Fibroblast of lung (primary cell): ENCODE measurements around the gene SLC26A8. TPM values are rescaled to one million over a fixed set of nuclear protein-coding genes. Genes with fewer than 3 reads are reported as not detected.

ENCODE experiments used
- DNase-seq, 2 donors: peaks; one replicate each; pipeline versions ENCODE4 v3.0.0 to v3.0.0-alpha.2; 2010; ENCODE audit warnings: low read depth in 2 of 2
- H2AFZ ChIP-seq: 2 replicates; pipeline ENCODE4 v1.5.1; 2012; ENCODE audit warnings: low read length, control low read depth, inconsistent platforms
- H3K27ac ChIP-seq: 2 replicates; pipeline ENCODE4 v1.5.1; 2011; ENCODE audit warnings: low read length, control low read depth; ENCODE audit not compliant: insufficient read depth
- H3K27me3 ChIP-seq: 2 replicates; pipeline ENCODE4 v1.5.1; 2011; ENCODE audit warnings: mild to moderate bottlenecking, low read length; ENCODE audit not compliant: control insufficient read depth, insufficient read depth
- H3K36me3 ChIP-seq: 2 replicates; pipeline ENCODE4 v1.5.1; 2011; ENCODE audit warnings: low read length; ENCODE audit not compliant: control insufficient read depth, insufficient read depth
- H3K4me1 ChIP-seq: 2 replicates; pipeline ENCODE4 v1.5.1; 2011; ENCODE audit warnings: low read length; ENCODE audit not compliant: control insufficient read depth, insufficient read depth; ENCODE audit errors: extremely low read depth
- H3K4me2 ChIP-seq: 2 replicates; pipeline ENCODE4 v1.5.1; 2011; ENCODE audit warnings: low read length, control low read depth; ENCODE audit not compliant: insufficient read depth; ENCODE audit errors: extremely low read depth
- H3K4me3 ChIP-seq, 4 experiments: fragments of 200-600 bp in 1 of 4; sonication (generic) in 1 of 4; replicated peaks in 1 of 4; 2 replicates each; pipeline ENCODE4 v1.5.1; 2011 to 2016; ENCODE audit warnings: low read length in 4 of 4, low read depth in 3 of 4, mild to moderate bottlenecking in 3 of 4, control low read depth in 2 of 4, inconsistent platforms in 1 of 4, mixed read lengths in 1 of 4; ENCODE audit not compliant: insufficient read depth in 1 of 4; ENCODE audit errors: control extremely low read depth in 1 of 4
- H3K79me2 ChIP-seq: 2 replicates; pipeline ENCODE4 v1.5.1; 2012; ENCODE audit warnings: mild to moderate bottlenecking, low read length, inconsistent platforms; ENCODE audit not compliant: control insufficient read depth, insufficient read depth
- H3K9ac ChIP-seq: 2 replicates; pipeline ENCODE4 v1.5.1; 2011; ENCODE audit warnings: mild to moderate bottlenecking, low read length, control low read depth; ENCODE audit not compliant: insufficient read depth
- H3K9me3 ChIP-seq: 2 replicates; pipeline ENCODE4 v1.5.1; 2012; ENCODE audit warnings: low read depth, low read length; ENCODE audit not compliant: control insufficient read depth, insufficient read depth
- H4K20me1 ChIP-seq: 2 replicates; pipeline ENCODE4 v1.5.1; 2011; ENCODE audit warnings: low read length; ENCODE audit not compliant: control insufficient read depth, insufficient read depth; ENCODE audit errors: extremely low read depth
- EZH2 ChIP-seq: IDR thresholded peaks from 2 replicates; pipeline ENCODE4 v1.5.1; 2012; ENCODE audit warnings: low read length, control low read depth, mild to moderate bottlenecking; ENCODE audit errors: missing control alignments
- polyA plus RNA-seq, 2 donors: library from polyadenylated mRNA; depleted of rRNA in 1 of 2; stranded (reverse) in 1 of 2; unstranded in 1 of 2; fragments of >200 nt; gene quantifications; 2 replicates each; pipeline ENCODE4 v1.2.1, GENCODE V29; 2011 to 2012; ENCODE audit warnings: missing spikeins in 1 of 2
- total RNA-seq: library from RNA; depleted of rRNA; stranded (reverse); fragments of >200 nt; gene quantifications from 2 replicates; pipeline ENCODE4 v1.2.1, GENCODE V29; 2014
- TF ChIP-seq, protein P1 (sequence below), 2 donors: IDR thresholded peaks in 1 of 2; conservative IDR thresholded peaks in 1 of 2; 1 replicate in 1 of 2; 2 replicates in 1 of 2; pipeline ENCODE4 v1.5.1; 2011 to 2012; ENCODE audit warnings: low read length in 2 of 2, control low read depth in 1 of 2, inconsistent platforms in 1 of 2, low read depth in 1 of 2, mild to moderate bottlenecking in 1 of 2

SLC26A8 gene
- total and polyA plus RNA-seq, 2 donors (not counting 1 experiment from before 2014, with no cell fraction given), result not detected

DNA sequence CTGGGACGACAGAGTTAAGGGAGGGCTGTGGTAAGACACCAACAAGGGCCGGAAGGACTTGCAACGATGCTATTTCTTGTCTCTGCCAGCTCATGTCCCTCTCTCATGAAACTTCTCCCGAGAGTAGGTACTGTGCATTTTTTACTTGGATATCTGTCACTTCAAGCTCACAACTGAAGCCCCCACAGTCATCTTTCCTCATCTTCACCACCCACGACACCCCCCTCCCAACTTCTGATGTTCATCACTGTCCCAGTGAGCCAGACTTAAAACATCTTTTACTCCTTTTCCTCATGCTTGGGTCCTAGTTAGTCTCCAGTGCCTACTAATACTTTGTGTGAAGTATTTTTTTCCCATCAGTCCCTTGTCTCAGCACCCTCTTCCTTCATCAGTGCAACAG, 68.9 kb downstream of the SLC26A8 start:
- no peak overlapping the region for H3K4me3 ChIP-seq
- H3K4me2 ChIP-seq, result no peak overlapping the region
- H3K4me1 ChIP-seq, result no peaks in the 10 kb centered on the region
- H4K20me1 ChIP-seq, result no peaks in the 10 kb centered on the region
- H3K27ac ChIP-seq, result no peak overlapping the region
- H3K9ac ChIP-seq, result no peak overlapping the region
- DNase-seq, result no peak
- no peak overlapping the region for H2AFZ ChIP-seq
- no peaks in the 10 kb centered on the region for H3K27me3 ChIP-seq
- H3K36me3 ChIP-seq, result no peaks in the 10 kb centered on the region
- no peak for TF ChIP-seq EZH2
- TF ChIP-seq, protein P1, sequence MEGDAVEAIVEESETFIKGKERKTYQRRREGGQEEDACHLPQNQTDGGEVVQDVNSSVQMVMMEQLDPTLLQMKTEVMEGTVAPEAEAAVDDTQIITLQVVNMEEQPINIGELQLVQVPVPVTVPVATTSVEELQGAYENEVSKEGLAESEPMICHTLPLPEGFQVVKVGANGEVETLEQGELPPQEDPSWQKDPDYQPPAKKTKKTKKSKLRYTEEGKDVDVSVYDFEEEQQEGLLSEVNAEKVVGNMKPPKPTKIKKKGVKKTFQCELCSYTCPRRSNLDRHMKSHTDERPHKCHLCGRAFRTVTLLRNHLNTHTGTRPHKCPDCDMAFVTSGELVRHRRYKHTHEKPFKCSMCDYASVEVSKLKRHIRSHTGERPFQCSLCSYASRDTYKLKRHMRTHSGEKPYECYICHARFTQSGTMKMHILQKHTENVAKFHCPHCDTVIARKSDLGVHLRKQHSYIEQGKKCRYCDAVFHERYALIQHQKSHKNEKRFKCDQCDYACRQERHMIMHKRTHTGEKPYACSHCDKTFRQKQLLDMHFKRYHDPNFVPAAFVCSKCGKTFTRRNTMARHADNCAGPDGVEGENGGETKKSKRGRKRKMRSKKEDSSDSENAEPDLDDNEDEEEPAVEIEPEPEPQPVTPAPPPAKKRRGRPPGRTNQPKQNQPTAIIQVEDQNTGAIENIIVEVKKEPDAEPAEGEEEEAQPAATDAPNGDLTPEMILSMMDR (conservative IDR thresholded peaks at IDR 0.05 in 1 of 2, IDR thresholded peaks at IDR 0.05 in 1 of 2; ENCODE audit: low read depth in 1 of 2, low read length in 2 of 2), result no peak
- no peaks in the 10 kb centered on the region for H3K79me2 ChIP-seq
- no peaks in the 10 kb centered on the region for H3K9me3 ChIP-seq

DNA sequence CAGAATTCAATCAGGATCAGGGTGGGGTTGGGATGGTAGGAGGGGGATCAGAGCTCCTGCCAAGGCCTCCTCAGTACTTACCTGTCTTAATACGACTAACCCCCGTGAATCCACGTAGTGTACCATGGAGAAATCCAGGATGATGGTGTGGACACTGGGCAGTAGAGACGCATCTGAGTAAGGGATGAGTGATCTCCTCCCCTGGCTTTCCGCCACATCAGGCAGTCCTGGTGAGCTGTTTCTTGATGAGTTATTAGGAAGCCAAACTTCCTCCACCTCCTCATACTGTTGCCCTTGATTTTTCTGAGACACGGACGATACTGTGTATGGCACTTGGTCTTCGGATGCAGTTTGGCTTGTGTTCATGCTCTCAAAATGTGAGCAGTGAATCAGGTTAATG, 69.4 kb downstream of the SLC26A8 start:
- no peak overlapping the region for H3K4me3 ChIP-seq
- H3K27ac ChIP-seq, result no peak overlapping the region
- no peaks in the 10 kb centered on the region for H3K27me3 ChIP-seq
- TF ChIP-seq EZH2, result no peak
- TF ChIP-seq, protein P1 (conservative IDR thresholded peaks at IDR 0.05 in 1 of 2, IDR thresholded peaks at IDR 0.05 in 1 of 2; ENCODE audit: low read depth in 1 of 2, low read length in 2 of 2), result no peak
- H3K36me3 ChIP-seq, result no peaks in the 10 kb centered on the region
- no peaks in the 10 kb centered on the region for H3K4me1 ChIP-seq
- H4K20me1 ChIP-seq, result no peaks in the 10 kb centered on the region
- no peaks in the 10 kb centered on the region for H3K79me2 ChIP-seq
- H3K9me3 ChIP-seq, result no peaks in the 10 kb centered on the region
- no peak overlapping the region for H3K9ac ChIP-seq
- no peak overlapping the region for H2AFZ ChIP-seq
- peak in 1 of 2 donors; percentile 39 for DNase-seq
- no peak overlapping the region for H3K4me2 ChIP-seq

DNA sequence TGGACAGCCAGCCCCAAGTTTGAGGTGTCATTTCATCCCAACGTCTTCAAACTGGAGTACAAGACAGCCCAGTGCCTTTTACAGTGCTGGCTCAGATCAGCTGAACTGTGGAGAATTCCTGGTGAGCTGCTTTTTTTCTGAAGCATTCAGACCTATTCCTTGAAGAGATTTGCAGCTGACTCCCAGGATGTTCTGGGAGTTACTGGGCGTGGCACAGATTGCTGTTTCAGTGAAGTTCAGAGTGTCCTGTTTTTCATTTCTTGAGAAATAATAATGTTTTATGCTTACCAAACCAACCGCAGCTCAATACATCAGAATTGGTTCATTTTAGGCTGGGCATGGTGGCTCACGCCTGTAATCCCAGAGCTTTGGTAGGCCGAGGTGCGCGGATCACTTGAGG, 70.1 kb downstream of the SLC26A8 start:
- DNase-seq, result no peak
- H2AFZ ChIP-seq, result no peak overlapping the region
- TF ChIP-seq, protein P1 (conservative IDR thresholded peaks at IDR 0.05 in 1 of 2, IDR thresholded peaks at IDR 0.05 in 1 of 2; ENCODE audit: low read depth in 1 of 2, low read length in 2 of 2), result no peak
- no peak for TF ChIP-seq EZH2

More for the DNA sequence above, 70.1 kb downstream of the SLC26A8 start:
- Histone ChIP-seq H3K4me2 (no peak overlapping the region), H3K4me1 (no peaks in the 10 kb centered on the region), H3K36me3 (no peaks in the 10 kb centered on the region), H3K27ac (no peak overlapping the region), H3K9ac (no peak overlapping the region), H3K79me2 (no peaks in the 10 kb centered on the region), H3K4me3 (no peak overlapping the region), H3K9me3 (no peaks in the 10 kb centered on the region), H3K27me3 (no peaks in the 10 kb centered on the region), H4K20me1 (no peaks in the 10 kb centered on the region)
